Endothelial cell (in vitro differentiated cells): ENCODE data around the gene POC1A. TPM values are rescaled to one million over a fixed set of nuclear protein-coding genes. Genes with fewer than 3 reads are reported as not detected.
"Not testable (repeated sequence)": the region's sequence is repeated elsewhere in the genome, so short reads cannot be mapped to it uniquely, and the experiment has no call there.

Source experiments
- DNase-seq: peaks from one replicate; pipeline ENCODE4 v3.0.0; 2021; ENCODE audit warnings: low spot score
- H3K27ac Mint-ChIP-seq: one replicate; pipeline ENCODE4 v1.8.0; 2021; ENCODE audit warnings: mixed read lengths, inconsistent platforms; ENCODE audit not compliant: unreplicated experiment
- H3K27me3 Mint-ChIP-seq: one replicate; pipeline ENCODE4 v1.8.0; 2021; ENCODE audit warnings: mild to moderate bottlenecking, moderate library complexity, mixed read lengths, inconsistent platforms; ENCODE audit not compliant: unreplicated experiment
- H3K36me3 Mint-ChIP-seq: one replicate; pipeline ENCODE4 v1.8.0; 2021; ENCODE audit warnings: mild to moderate bottlenecking, low read depth, mixed read lengths, inconsistent platforms; ENCODE audit not compliant: unreplicated experiment
- H3K4me1 Mint-ChIP-seq: one replicate; pipeline ENCODE4 v1.8.0; 2021; ENCODE audit warnings: mild to moderate bottlenecking, mixed read lengths, inconsistent platforms; ENCODE audit not compliant: unreplicated experiment
- H3K4me3 Mint-ChIP-seq: one replicate; pipeline ENCODE4 v1.8.0; 2021; ENCODE audit warnings: mild to moderate bottlenecking, mixed read lengths, inconsistent platforms; ENCODE audit not compliant: unreplicated experiment
- H3K9me3 Mint-ChIP-seq: one replicate; pipeline ENCODE4 v1.8.0; 2021; ENCODE audit warnings: mixed read lengths, inconsistent platforms; ENCODE audit not compliant: unreplicated experiment
- CTCF ChIP-seq: fragments of 200-600 bp; sonication (generic); IDR thresholded peaks from one replicate; pipeline ENCODE4 v1.5.0; 2021; ENCODE audit warnings: antibody characterized with exemption; ENCODE audit not compliant: unreplicated experiment
- total RNA-seq: library from RNA; stranded (reverse); fragmentation: NEBNext Ultra II Directional; extraction: Animal tissue kit (Norgen Biotek cat#: 25700); gene quantifications from one replicate; pipeline ENCODE4 v1.2.1, GENCODE V29; 2021; ENCODE audit not compliant: unreplicated experiment

The POC1A gene
- total RNA-seq, 1 donor from 2014 or later: 7.5 TPM

DNA sequence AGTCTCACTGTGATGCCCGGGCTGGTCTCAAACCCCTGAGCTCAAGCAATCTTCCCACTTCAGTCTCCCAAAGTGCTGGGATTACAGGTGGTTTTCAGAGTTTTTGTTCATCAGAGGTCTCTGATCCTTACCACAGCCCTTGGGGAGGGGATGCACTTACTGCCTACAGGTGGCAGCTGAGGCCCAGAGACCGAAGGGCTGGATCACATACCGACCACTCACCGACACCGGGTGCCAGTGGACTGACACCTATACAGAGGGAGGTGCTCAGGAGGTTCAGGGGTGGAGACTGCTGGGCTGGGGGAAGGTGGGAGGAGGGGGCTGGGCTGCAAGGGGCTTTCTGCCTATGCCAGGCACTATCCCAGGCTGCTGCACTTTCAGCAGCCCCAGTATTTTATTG, 117.4 kb downstream of the POC1A start:
- no peak for TF ChIP-seq CTCF
- Mint-ChIP-seq H3K4me3 (no peak overlapping the region), H3K36me3 (no peaks in the 10 kb centered on the region), H3K27me3 (peaks cover 3% of the 10 kb centered on the region), H3K9me3 (no peaks in the 10 kb centered on the region), H3K27ac (no peak overlapping the region), H3K4me1 (peaks cover 7% of the 10 kb centered on the region)
- DNase-seq: no peak

GRCh38 chr3:52036222-52036694, 118.0 kb downstream of the POC1A start:
- Mint-ChIP-seq H3K27me3 (peaks cover 3% of the 10 kb centered on the region), H3K4me3 (no peak overlapping the region), H3K9me3 (no peaks in the 10 kb centered on the region), H3K36me3 (no peaks in the 10 kb centered on the region), H3K27ac (no peak overlapping the region), H3K4me1 (peaks cover 7% of the 10 kb centered on the region)
- no peak for TF ChIP-seq CTCF
- DNase-seq: no peak

DNA sequence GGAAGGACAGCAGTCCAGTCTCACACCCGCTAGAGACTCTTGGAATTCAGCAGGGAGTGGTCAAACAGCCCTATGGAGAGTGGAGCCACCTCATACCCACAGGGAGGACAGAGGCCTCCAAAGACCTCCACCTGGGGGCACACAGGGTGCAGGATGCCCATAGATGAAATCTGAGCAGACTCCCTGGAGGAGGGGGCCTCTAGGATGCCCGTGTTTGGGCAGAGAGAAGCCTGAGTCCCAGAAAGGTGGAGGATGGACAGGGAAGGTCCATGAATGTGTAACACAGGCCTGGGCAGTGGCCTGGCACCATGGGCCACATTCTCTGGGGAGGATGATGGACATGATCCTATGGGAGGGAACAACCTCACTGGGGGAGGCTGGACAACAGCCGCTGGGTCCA, 119.6 kb downstream of the POC1A start:
- DNase-seq: no peak
- Mint-ChIP-seq H3K4me3 (no peak overlapping the region), H3K36me3 (no peaks in the 10 kb centered on the region), H3K9me3 (no peaks in the 10 kb centered on the region), H3K27me3 (peaks cover 6% of the 10 kb centered on the region), H3K4me1 (peaks cover 5% of the 10 kb centered on the region), H3K27ac (no peak overlapping the region)
- no peak for TF ChIP-seq CTCF

DNA sequence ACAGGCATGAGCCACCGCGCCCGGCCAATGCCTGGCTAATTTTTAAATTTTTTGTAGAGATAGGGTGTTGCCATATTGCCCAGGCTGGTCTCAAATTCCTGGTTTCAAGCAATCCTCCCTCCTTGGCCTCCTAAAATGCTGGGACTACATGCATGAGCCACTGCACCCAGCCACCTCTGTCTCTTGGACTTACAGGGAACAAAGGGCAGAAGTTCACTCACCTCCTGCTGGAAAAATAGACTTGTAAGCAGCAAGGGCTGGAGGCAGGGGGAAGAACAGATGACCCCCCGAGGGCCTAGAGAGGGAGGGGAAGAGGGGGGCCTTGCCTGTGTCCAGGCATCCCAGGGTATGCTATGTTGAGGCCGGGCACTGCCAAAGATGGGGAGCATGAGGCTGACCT, 120.0 kb downstream of the POC1A start:
- Mint-ChIP-seq H3K27ac (no peak overlapping the region), H3K9me3 (no peaks in the 10 kb centered on the region), H3K27me3 (peaks cover 6% of the 10 kb centered on the region), H3K4me1 (peaks cover 3% of the 10 kb centered on the region), H3K4me3 (no peak overlapping the region), H3K36me3 (no peaks in the 10 kb centered on the region)
- no peak for DNase-seq
- no peak for TF ChIP-seq CTCF

DNA sequence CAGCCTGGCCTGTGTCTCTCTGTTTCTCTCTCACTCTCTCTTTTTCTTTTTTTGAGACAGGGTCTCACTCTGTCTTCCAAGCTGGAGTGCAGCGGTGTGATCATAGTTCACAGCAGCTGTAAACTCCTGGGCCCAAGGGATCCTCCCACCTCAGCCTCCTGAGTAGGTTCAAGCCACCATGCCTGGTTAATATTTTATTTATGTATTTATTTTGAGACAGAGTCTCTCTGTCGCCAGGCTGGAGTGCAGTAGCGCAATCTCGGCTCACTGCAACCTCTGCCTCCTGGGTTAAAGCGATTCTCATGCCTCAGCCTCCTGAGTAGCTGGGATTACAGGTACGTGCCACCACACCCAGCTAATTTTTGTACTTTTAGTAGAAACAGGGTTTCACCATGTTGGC, 120.5 kb downstream of the POC1A start:
- not testable (repeated sequence) for H3K4me3 Mint-ChIP-seq, H3K27me3 Mint-ChIP-seq, H3K9me3 Mint-ChIP-seq, H3K36me3 Mint-ChIP-seq, H3K27ac Mint-ChIP-seq, DNase-seq, H3K4me1 Mint-ChIP-seq
